ENCODE measurements around the gene KLHL6. TPM values are rescaled to one million over a fixed set of nuclear protein-coding genes. Genes with fewer than 3 reads are reported as not detected.

KLHL6 gene
- total RNA-seq, 1 donor from 2014 or later = 0.11 TPM

- Histone ChIP-seq H3K4me1 (ENCODE audit: insufficient read depth, low read length) (no peaks in the 10 kb centered on the region), H2AFZ (ENCODE audit: low read depth, low read length) (no peak overlapping the region), H3K27me3 (ENCODE audit: insufficient read depth, low read length) (no peaks in the 10 kb centered on the region), H4K20me1 (ENCODE audit: insufficient read depth, low read length) (no peaks in the 10 kb centered on the region), H3K27ac (ENCODE audit: low read depth, low read length) (no peak overlapping the region), H3K36me3 (ENCODE audit: insufficient read depth, low read length) (no peaks in the 10 kb centered on the region), H3K9ac (ENCODE audit: low read length) (no peak overlapping the region), H3K79me2 (ENCODE audit: insufficient read depth, low read length) (no peaks in the 10 kb centered on the region), H3K4me3 (ENCODE audit: insufficient read depth, low read depth, low read length) (no peak overlapping the region), H3K4me2 (ENCODE audit: low read length) (no peak overlapping the region), H3K9me3 (ENCODE audit: insufficient read depth, low read depth, low read length) (no peaks in the 10 kb centered on the region)
- Mint-ChIP-seq H3K36me3 (ENCODE audit: low read depth, unreplicated experiment) (no peaks in the 10 kb centered on the region), H3K9me3 (ENCODE audit: unreplicated experiment) (no peaks in the 10 kb centered on the region), H3K27me3 (ENCODE audit: low read depth, unreplicated experiment) (peaks cover 2% of the 10 kb centered on the region), H3K4me1 (ENCODE audit: low read depth, unreplicated experiment) (peaks cover 8% of the 10 kb centered on the region), H3K4me3 (ENCODE audit: unreplicated experiment) (no peak overlapping the region), H3K27ac (ENCODE audit: unreplicated experiment) (no peak overlapping the region)
- FAIRE-seq = no peak
- no peak for TF ChIP-seq CTCF (IDR thresholded peaks at IDR 0.05; ENCODE audit: insufficient read depth, low read depth, low read length)
- TF ChIP-seq EZH2 (IDR thresholded peaks at IDR 0.05; ENCODE audit: insufficient read depth, low read length) = no peak
- DNase-seq (ENCODE audit: low read depth) = no peak
Observed at GRCh38 chr3:183542355-183542754, 13.2 kb downstream of the KLHL6 start.

GRCh38 chr3:183541738-183542137, 13.8 kb downstream of the KLHL6 start:
- Histone ChIP-seq H3K4me2 (ENCODE audit: low read length) (no peak overlapping the region), H3K9ac (ENCODE audit: low read length) (no peak overlapping the region), H4K20me1 (ENCODE audit: insufficient read depth, low read length) (no peaks in the 10 kb centered on the region), H3K36me3 (ENCODE audit: insufficient read depth, low read length) (no peaks in the 10 kb centered on the region), H3K9me3 (ENCODE audit: insufficient read depth, low read depth, low read length) (no peaks in the 10 kb centered on the region), H3K4me3 (ENCODE audit: insufficient read depth, low read depth, low read length) (no peak overlapping the region), H3K4me1 (ENCODE audit: insufficient read depth, low read length) (no peaks in the 10 kb centered on the region), H3K27me3 (ENCODE audit: insufficient read depth, low read length) (no peaks in the 10 kb centered on the region), H2AFZ (ENCODE audit: low read depth, low read length) (no peak overlapping the region), H3K27ac (ENCODE audit: low read depth, low read length) (no peak overlapping the region), H3K79me2 (ENCODE audit: insufficient read depth, low read length) (no peaks in the 10 kb centered on the region)
- Mint-ChIP-seq H3K4me1 (ENCODE audit: low read depth, unreplicated experiment) (peaks cover 12% of the 10 kb centered on the region), H3K4me3 (ENCODE audit: unreplicated experiment) (no peak overlapping the region), H3K27me3 (ENCODE audit: low read depth, unreplicated experiment) (peaks cover 2% of the 10 kb centered on the region), H3K36me3 (ENCODE audit: low read depth, unreplicated experiment) (no peaks in the 10 kb centered on the region), H3K9me3 (ENCODE audit: unreplicated experiment) (no peaks in the 10 kb centered on the region), H3K27ac (ENCODE audit: unreplicated experiment) (no peak overlapping the region)
- FAIRE-seq (no peak), DNase-seq (ENCODE audit: low read depth) (no peak)
- TF ChIP-seq CTCF (IDR thresholded peaks at IDR 0.05; ENCODE audit: insufficient read depth, low read depth, low read length) (no peak), EZH2 (IDR thresholded peaks at IDR 0.05; ENCODE audit: insufficient read depth, low read length) (no peak)

- H3K36me3 Mint-ChIP-seq (ENCODE audit: low read depth, unreplicated experiment) = no peaks in the 10 kb centered on the region
Observed at GRCh38 chr3:183541235-183541655, 14.3 kb downstream of the KLHL6 start.

More at GRCh38 chr3:183541235-183541655, 14.3 kb downstream of the KLHL6 start:
- Histone ChIP-seq H3K4me1 (ENCODE audit: insufficient read depth, low read length) (no peaks in the 10 kb centered on the region), H3K4me3 (ENCODE audit: insufficient read depth, low read depth, low read length) (no peak overlapping the region), H3K9me3 (ENCODE audit: insufficient read depth, low read depth, low read length) (no peaks in the 10 kb centered on the region), H3K27me3 (ENCODE audit: insufficient read depth, low read length) (no peaks in the 10 kb centered on the region), H3K79me2 (ENCODE audit: insufficient read depth, low read length) (no peaks in the 10 kb centered on the region), H4K20me1 (ENCODE audit: insufficient read depth, low read length) (no peaks in the 10 kb centered on the region), H2AFZ (ENCODE audit: low read depth, low read length) (no peak overlapping the region), H3K36me3 (ENCODE audit: insufficient read depth, low read length) (no peaks in the 10 kb centered on the region), H3K27ac (ENCODE audit: low read depth, low read length) (no peak overlapping the region), H3K4me2 (ENCODE audit: low read length) (no peak overlapping the region), H3K9ac (ENCODE audit: low read length) (no peak overlapping the region)
- FAIRE-seq = no peak
- TF ChIP-seq CTCF (IDR thresholded peaks at IDR 0.05; ENCODE audit: insufficient read depth, low read depth, low read length) (no peak), EZH2 (IDR thresholded peaks at IDR 0.05; ENCODE audit: insufficient read depth, low read length) (no peak)
- peaks cover 12% of the 10 kb centered on the region for H3K4me1 Mint-ChIP-seq (ENCODE audit: low read depth, unreplicated experiment)
- peaks cover 2% of the 10 kb centered on the region for H3K27me3 Mint-ChIP-seq (ENCODE audit: low read depth, unreplicated experiment)
- no peak for DNase-seq (ENCODE audit: low read depth)
- H3K4me3 Mint-ChIP-seq (ENCODE audit: unreplicated experiment) = no peak overlapping the region
- H3K27ac Mint-ChIP-seq (ENCODE audit: unreplicated experiment) = no peak overlapping the region
- no peaks in the 10 kb centered on the region for H3K9me3 Mint-ChIP-seq (ENCODE audit: unreplicated experiment)

Measured in astrocyte (in vitro differentiated cells and primary cell).